NCI-H1092 (cell line): ENCODE results near the gene MLNR.

Experiments used
- DNase-seq: peaks from one replicate; lab custom pipeline; 2025; lab: John Stamatoyannopoulos, UW

Gene MLNR

GRCh38 chr13:49226613-49227012 lies 6.5 kb downstream of the MLNR start:
- no peak for DNase-seq

- no peak for DNase-seq
These were observed 14.6 kb downstream of the MLNR start for GRCh38 chr13:49234741-49235140.

- no peak for DNase-seq
These were observed 15.8 kb downstream of the MLNR start for GRCh38 chr13:49235856-49236431.

- no peak for DNase-seq
These were observed 18.5 kb downstream of the MLNR start for GRCh38 chr13:49238621-49239020.

DNA sequence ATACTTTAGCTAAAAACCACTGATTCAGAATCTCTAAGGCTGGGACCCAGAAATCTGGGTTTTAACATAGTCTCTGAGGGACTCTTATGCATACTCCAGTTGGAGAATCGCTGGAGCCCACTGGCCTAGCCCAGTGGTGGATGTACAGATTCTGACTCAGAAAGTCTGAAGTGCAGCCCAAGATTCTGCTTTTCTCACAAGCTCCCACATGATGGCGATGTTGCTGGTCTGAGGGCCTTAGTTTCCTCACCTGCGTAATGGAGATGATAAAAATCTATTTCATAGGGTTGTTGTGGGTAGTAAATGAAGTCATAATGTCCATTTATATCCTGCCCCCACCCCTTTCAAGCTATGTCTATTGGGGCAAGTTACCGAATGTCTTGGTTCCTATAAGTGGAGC lies 19.9 kb downstream of the MLNR start:
- DNase-seq = no peak

DNA sequence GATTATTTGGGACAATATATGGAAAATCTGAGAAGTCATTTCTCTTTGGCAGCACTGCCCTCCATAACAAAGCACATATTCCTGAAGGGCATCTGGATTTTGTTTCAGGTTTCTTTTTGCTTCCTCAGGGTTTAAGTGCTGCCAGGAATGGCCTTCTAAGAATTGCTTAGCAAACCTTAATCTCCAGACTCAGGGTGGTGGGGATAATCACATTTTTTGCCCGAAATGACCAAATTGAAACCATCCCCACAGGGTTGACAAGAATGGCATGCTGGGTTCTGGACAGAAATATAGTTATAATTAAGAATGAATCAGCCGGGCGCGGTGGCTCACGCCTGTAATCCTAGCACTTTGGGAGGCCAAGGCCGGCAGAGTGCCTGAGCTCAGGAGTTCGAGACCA lies 21.2 kb downstream of the MLNR start:
- no peak for DNase-seq

- DNase-seq = no peak
These were observed 25.0 kb downstream of the MLNR start for GRCh38 chr13:49245101-49245500.

GRCh38 chr13:49246850-49247642 lies 26.9 kb downstream of the MLNR start:
- DNase-seq = no peak

DNA sequence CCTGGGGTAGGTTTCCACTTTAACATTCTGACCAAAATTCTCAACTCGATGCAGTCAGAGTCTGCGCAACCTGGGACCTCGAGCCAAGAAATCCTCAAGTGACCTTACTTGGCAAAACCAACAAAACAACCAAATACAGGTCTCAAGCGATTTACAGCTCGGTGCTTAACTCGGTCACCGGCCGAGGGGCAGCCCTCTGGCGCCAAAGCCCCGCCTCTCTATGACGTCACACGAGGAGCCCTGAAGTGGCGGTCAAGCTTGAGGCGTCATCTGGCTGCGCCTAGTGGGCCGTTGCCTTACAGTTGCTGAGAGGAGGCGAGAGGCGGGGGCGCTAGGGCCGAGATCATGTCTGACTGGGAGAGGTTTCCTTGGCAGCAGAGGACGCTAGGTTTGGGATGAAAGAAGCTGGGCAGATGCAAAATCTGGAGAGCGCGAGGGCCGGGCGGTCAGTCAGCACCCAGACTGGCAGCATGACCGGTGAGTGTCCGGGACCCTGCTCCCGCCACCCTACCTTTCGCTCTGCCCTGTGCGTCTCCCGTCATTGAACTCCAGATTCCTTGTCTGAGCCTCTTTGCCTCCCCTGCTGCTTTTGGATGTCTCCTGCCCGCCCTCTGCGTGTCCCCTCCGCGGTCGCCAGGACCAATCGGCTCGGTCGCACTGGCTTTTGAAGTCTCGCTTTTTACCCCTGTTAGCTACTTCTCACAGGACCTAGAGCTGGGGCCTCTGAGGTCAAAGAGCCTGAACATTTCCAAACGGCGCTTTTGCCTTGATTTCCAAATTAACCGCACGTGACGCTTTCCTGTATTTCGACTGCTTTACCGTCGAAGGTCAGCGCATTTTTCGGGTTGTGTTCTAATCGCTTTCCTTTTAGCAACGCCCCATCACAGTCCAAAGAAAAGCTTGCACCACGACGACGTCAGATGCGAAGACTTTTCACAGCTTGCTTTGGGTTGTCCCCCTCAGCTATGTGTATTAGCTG lies 27.8 kb downstream of the MLNR start, which contains the start of gene CDADC1:
CDADC1 (plus strand) TSS at position 283 of the 979 bp plus-strand sequence; CDS start at position 396, 113 bp downstream.
- DNase-seq = peak; percentile 80

DNA sequence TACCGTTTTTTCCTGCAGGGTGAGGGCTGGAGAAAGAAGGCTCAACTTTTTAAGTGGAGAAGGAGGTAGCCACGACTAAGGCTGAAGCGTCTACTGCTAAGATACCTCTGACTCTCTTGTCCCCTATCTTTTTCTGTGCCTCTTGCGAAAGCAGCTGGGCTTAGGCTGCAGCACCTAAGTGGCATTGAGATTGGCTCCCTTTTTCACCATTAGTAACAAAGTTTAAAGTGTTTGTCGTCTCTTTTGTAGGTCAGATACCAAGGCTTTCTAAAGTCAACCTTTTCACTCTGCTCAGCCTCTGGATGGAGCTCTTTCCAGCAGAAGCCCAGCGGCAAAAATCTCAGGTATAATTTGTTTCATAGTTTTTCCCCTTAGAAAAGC lies 28.5 kb downstream of the MLNR start:
- DNase-seq = no peak

DNA sequence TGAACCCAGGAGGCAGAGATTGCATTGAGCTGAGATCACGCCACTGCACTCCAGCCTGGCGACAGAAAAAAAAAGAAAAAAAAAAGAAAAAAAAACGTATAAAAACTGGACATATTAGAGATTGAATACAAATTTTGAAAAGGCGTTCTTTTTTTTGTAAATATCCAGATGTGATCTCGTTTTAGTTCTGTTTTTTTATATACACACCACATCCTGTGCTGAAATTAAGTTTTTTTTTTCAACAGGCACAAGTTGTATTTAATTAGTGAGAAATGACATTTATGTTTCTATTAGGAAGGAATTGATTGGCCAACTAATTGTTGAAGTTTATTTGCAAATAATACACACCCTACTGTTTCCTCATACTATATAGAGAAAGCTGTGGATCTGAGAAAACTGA lies 31.2 kb downstream of the MLNR start:
- DNase-seq = no peak

- DNase-seq = no peak
These were observed 33.2 kb downstream of the MLNR start for GRCh38 chr13:49253310-49253709.

DNA sequence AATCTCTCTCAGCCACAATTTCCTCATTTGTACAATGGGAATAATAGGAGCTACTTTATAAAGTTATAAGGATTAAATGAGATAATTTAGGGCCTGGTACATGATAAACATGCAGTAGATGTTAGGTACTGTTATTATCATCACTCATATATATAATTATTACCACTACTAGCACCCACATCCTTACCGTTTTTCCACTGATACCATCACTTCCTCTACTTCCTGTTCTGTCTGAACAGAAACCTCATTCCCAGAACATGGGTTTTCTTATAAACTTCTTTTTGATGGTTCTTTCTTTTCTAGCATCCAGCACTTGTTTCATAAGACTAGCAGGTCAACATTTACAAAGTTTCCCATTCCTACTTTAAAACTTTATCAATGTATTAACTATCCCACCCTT lies 33.9 kb downstream of the MLNR start:
- DNase-seq = no peak

- DNase-seq = no peak
These were observed 36.7 kb downstream of the MLNR start for GRCh38 chr13:49256841-49257240.

- DNase-seq = no peak
These were observed 38.1 kb downstream of the MLNR start for GRCh38 chr13:49258089-49258796.

DNA sequence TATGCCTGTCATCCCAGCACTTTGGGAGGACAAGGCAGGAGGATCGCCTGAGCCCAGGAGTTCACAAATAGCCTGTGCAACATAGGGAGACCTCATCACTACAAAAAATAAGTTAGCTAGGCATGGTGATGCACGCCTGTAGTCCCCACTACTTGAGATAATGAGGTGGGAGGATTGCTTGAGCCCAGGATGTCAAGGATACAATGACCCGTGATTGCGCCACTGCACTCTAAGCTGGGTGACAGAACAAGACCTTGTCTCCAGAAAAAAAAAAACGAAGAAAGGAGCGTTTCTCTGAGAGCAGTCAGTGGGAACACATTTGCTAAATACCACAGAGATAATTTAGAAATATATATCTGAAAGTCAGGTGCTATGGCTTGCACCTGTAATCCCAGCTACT lies 39.4 kb downstream of the MLNR start:
- DNase-seq = no peak

- no peak for DNase-seq
These were observed 42.5 kb downstream of the MLNR start for GRCh38 chr13:49262634-49263033.

- DNase-seq = no peak
These were observed 45.7 kb downstream of the MLNR start for GRCh38 chr13:49265822-49266221.

GRCh38 chr13:49271264-49271663 lies 51.1 kb downstream of the MLNR start:
- DNase-seq = no peak
